ENCODE data around the gene ZBTB16. TPM values are rescaled to one million over a fixed set of nuclear protein-coding genes. Genes with fewer than 3 reads are reported as not detected.

Gene ZBTB16
- total RNA-seq, 1 donor from 2014 or later = 21.9 TPM

GRCh38 chr11:114132417-114132816, 72.9 kb downstream of the ZBTB16 start:
- Mint-ChIP-seq H3K36me3 (ENCODE audit: low read depth) (peaks cover 5% of the 10 kb centered on the region), H3K9me3 (ENCODE audit: low read depth) (no peaks in the 10 kb centered on the region), H3K27ac (ENCODE audit: unreplicated experiment) (peak overlapping the region; percentile 93), H3K4me1 (ENCODE audit: low read depth) (peaks cover 91% of the 10 kb centered on the region), H3K27me3 (ENCODE audit: low read depth) (peaks cover under 1% of the 10 kb centered on the region), H3K4me3 (ENCODE audit: unreplicated experiment) (no peak overlapping the region)
- DNase-seq (ENCODE audit: low spot score) = no peak
- TF ChIP-seq CTCF (IDR thresholded peaks at IDR 0.05) = no peak

- Mint-ChIP-seq H3K4me3 (ENCODE audit: unreplicated experiment) (peak overlapping the region; percentile 1), H3K36me3 (ENCODE audit: low read depth) (peaks cover 6% of the 10 kb centered on the region), H3K27me3 (ENCODE audit: low read depth) (peaks cover 4% of the 10 kb centered on the region), H3K9me3 (ENCODE audit: low read depth) (no peaks in the 10 kb centered on the region), H3K27ac (ENCODE audit: unreplicated experiment) (peak overlapping the region; percentile 93), H3K4me1 (ENCODE audit: low read depth) (peaks cover 91% of the 10 kb centered on the region)
- no peak for TF ChIP-seq CTCF (IDR thresholded peaks at IDR 0.05)
- no peak for DNase-seq (ENCODE audit: low spot score)
These were observed 73.5 kb downstream of the ZBTB16 start for GRCh38 chr11:114132944-114133394.

GRCh38 chr11:114133548-114134329, 74.2 kb downstream of the ZBTB16 start:
- no peak for TF ChIP-seq CTCF (IDR thresholded peaks at IDR 0.05)
- no peak for DNase-seq (ENCODE audit: low spot score)
- Mint-ChIP-seq H3K9me3 (ENCODE audit: low read depth) (no peaks in the 10 kb centered on the region), H3K4me3 (ENCODE audit: unreplicated experiment) (no peak overlapping the region), H3K36me3 (ENCODE audit: low read depth) (peaks cover 8% of the 10 kb centered on the region), H3K4me1 (ENCODE audit: low read depth) (peaks cover 84% of the 10 kb centered on the region), H3K27me3 (ENCODE audit: low read depth) (peaks cover 6% of the 10 kb centered on the region), H3K27ac (ENCODE audit: unreplicated experiment) (peak overlapping the region; percentile 93)

- TF ChIP-seq CTCF (IDR thresholded peaks at IDR 0.05) = no peak
- DNase-seq (ENCODE audit: low spot score) = no peak
- no peaks in the 10 kb centered on the region for H3K9me3 Mint-ChIP-seq (ENCODE audit: low read depth)
- H3K4me1 Mint-ChIP-seq (ENCODE audit: low read depth) = peaks cover 83% of the 10 kb centered on the region
- H3K27ac Mint-ChIP-seq (ENCODE audit: unreplicated experiment) = peak overlapping the region; percentile 93
- peaks cover 10% of the 10 kb centered on the region for H3K36me3 Mint-ChIP-seq (ENCODE audit: low read depth)
- H3K27me3 Mint-ChIP-seq (ENCODE audit: low read depth) = peaks cover 6% of the 10 kb centered on the region
- H3K4me3 Mint-ChIP-seq (ENCODE audit: unreplicated experiment) = no peak overlapping the region
These were observed 75.4 kb downstream of the ZBTB16 start for GRCh38 chr11:114134870-114135269.

GRCh38 chr11:114135737-114136151, 76.2 kb downstream of the ZBTB16 start:
- Mint-ChIP-seq H3K4me3 (ENCODE audit: unreplicated experiment) (peak overlapping the region; percentile 47), H3K4me1 (ENCODE audit: low read depth) (peaks cover 82% of the 10 kb centered on the region), H3K27ac (ENCODE audit: unreplicated experiment) (peak overlapping the region; percentile 93), H3K36me3 (ENCODE audit: low read depth) (peaks cover 15% of the 10 kb centered on the region), H3K9me3 (ENCODE audit: low read depth) (no peaks in the 10 kb centered on the region), H3K27me3 (ENCODE audit: low read depth) (peaks cover 6% of the 10 kb centered on the region)
- no peak for DNase-seq (ENCODE audit: low spot score)
- TF ChIP-seq CTCF (IDR thresholded peaks at IDR 0.05) = no peak
